ENCODE data around the gene SLC6A5.

SLC6A5 gene

GRCh38 chr11:20597154-20597679 lies 2.2 kb upstream of the SLC6A5 start:
- no peak for DNase-seq

GRCh38 chr11:20597680-20598484 lies 1.5 kb upstream of the SLC6A5 start:
- no peak for DNase-seq

GRCh38 chr11:20598492-20598891 lies 916 bp upstream of the SLC6A5 start:
- no peak for DNase-seq

GRCh38 chr11:20600020-20600346 lies 575 bp downstream of the SLC6A5 start:
- no peak for DNase-seq

GRCh38 chr11:20600551-20600950 lies 1.1 kb downstream of the SLC6A5 start:
- no peak for DNase-seq

- DNase-seq: no peak
These were observed 2.0 kb downstream of the SLC6A5 start for GRCh38 chr11:20601221-20601914.

- no peak for DNase-seq
These were observed 4.9 kb downstream of the SLC6A5 start for GRCh38 chr11:20604295-20604803.

- no peak for DNase-seq
These were observed 5.6 kb downstream of the SLC6A5 start for GRCh38 chr11:20604864-20605601.

GRCh38 chr11:20605602-20606091 lies 6.2 kb downstream of the SLC6A5 start:
- no peak for DNase-seq

- DNase-seq: no peak
These were observed 9.5 kb downstream of the SLC6A5 start for GRCh38 chr11:20608934-20609333.

- peak; percentile 82 for DNase-seq
These were observed 10.6 kb downstream of the SLC6A5 start for GRCh38 chr11:20609727-20610707.

GRCh38 chr11:20610825-20611224 lies 11.4 kb downstream of the SLC6A5 start:
- no peak for DNase-seq

GRCh38 chr11:20611445-20611844 lies 12.0 kb downstream of the SLC6A5 start:
- DNase-seq: no peak

- no peak for DNase-seq
These were observed 12.5 kb downstream of the SLC6A5 start for GRCh38 chr11:20611892-20612291.

GRCh38 chr11:20612416-20612815 lies 13.0 kb downstream of the SLC6A5 start:
- DNase-seq: no peak

GRCh38 chr11:20616920-20617319 lies 17.5 kb downstream of the SLC6A5 start:
- no peak for DNase-seq

GRCh38 chr11:20617346-20618005 lies 18.1 kb downstream of the SLC6A5 start:
- DNase-seq: no peak

- no peak for DNase-seq
These were observed 18.7 kb downstream of the SLC6A5 start for GRCh38 chr11:20618083-20618482.

- no peak for DNase-seq
These were observed 21.6 kb downstream of the SLC6A5 start for GRCh38 chr11:20620988-20621387.

- DNase-seq: no peak
These were observed 22.3 kb downstream of the SLC6A5 start for GRCh38 chr11:20621679-20622078.

GRCh38 chr11:20623252-20623651 lies 23.8 kb downstream of the SLC6A5 start:
- DNase-seq: no peak
